ENCODE data around the gene TMEM87B.

- TF ChIP-seq, protein P1, sequence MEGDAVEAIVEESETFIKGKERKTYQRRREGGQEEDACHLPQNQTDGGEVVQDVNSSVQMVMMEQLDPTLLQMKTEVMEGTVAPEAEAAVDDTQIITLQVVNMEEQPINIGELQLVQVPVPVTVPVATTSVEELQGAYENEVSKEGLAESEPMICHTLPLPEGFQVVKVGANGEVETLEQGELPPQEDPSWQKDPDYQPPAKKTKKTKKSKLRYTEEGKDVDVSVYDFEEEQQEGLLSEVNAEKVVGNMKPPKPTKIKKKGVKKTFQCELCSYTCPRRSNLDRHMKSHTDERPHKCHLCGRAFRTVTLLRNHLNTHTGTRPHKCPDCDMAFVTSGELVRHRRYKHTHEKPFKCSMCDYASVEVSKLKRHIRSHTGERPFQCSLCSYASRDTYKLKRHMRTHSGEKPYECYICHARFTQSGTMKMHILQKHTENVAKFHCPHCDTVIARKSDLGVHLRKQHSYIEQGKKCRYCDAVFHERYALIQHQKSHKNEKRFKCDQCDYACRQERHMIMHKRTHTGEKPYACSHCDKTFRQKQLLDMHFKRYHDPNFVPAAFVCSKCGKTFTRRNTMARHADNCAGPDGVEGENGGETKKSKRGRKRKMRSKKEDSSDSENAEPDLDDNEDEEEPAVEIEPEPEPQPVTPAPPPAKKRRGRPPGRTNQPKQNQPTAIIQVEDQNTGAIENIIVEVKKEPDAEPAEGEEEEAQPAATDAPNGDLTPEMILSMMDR (conservative IDR thresholded peaks at IDR 0.05; ENCODE audit: low read depth, low read length), result no peak
- no peak for TF ChIP-seq CHD1 (IDR thresholded peaks at IDR 0.05; ENCODE audit: low read depth, low read length)
These were observed 23.4 kb upstream of the TMEM87B start for GRCh38 chr2:112031473-112032223.

Data from IMR-90 (cell line).